Measurements from ENCODE around the gene ZNF593OS. TPM values are rescaled to one million over a fixed set of nuclear protein-coding genes. Genes with fewer than 3 reads are reported as not detected.

The ZNF593OS gene
- polyA plus RNA-seq, 3 donors, result 1.0 to 1.9 (median 1.0) TPM

DNA sequence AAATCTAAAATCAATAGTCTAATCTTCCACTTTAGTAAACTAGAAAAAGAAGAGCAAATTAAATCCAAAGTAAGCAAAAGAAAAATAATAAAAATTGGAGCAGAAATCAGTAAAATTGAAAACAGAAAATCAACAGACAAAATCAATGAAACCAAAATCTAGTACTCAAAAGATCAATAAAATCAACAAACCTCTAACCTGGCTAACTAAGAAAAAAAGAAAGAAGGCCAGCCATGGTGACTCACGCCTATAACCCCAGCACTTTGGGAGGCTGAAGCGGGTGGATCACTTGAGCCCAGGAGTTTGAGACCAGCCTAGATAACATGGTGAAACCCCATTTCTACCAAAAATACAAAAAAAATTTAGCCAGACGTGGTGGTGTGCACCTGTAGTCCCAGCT lies 37.2 kb downstream of the ZNF593OS start:
- DNase-seq (ENCODE audit: extremely low read depth in 1 of 11, low read depth in 9 of 11, low spot score in 4 of 11), result no peak

GRCh38 chr1:26132834-26133167 lies 38.8 kb downstream of the ZNF593OS start:
- no peak for DNase-seq (ENCODE audit: extremely low read depth in 1 of 11, low read depth in 9 of 11, low spot score in 4 of 11)

- no peak for DNase-seq (ENCODE audit: extremely low read depth in 1 of 11, low read depth in 9 of 11, low spot score in 4 of 11)
These were observed 39.4 kb downstream of the ZNF593OS start for GRCh38 chr1:26132128-26132833.

DNA sequence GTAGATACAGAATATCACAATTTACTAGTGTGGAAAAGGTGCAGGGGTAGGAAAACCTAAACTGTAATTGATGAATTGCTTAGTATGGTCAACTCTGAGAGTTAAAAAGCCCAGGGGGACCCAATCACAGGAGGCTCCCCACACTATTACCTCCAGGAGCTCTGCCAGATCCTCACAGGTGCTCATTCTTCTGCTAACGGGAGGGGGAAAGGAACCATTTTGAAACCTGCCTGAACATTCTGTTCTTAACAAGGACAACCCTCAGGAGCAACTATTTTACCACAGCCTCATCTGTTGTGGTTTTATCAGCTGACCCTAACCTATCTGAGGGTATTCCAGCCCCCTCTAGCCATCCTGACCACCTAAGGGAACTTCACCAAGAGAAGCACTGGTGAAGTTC lies 40.9 kb downstream of the ZNF593OS start:
- no peak for DNase-seq (ENCODE audit: extremely low read depth in 1 of 11, low read depth in 9 of 11, low spot score in 4 of 11)

DNA sequence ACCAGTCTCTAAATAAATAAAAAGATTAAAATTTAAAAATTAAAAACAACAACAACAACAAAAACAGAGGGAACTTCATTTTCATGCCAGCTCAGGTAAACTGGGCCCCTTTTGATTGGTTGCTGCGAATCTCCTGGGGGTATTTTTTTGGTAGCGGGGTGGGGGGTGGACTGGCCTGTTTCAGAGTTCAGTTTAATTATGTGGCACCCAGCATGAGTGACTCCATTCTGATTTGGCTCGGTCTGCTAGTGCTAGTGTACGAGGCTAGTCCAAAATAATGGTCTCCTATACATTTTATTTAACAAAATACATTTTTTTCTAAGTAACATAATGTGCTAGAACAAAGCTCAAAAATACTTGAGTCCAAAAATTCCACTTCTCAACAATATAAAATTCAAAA lies 41.9 kb downstream of the ZNF593OS start:
- DNase-seq (ENCODE audit: extremely low read depth in 1 of 11, low read depth in 9 of 11, low spot score in 4 of 11), result no peak

GRCh38 chr1:26127235-26128163 lies 44.1 kb downstream of the ZNF593OS start:
- DNase-seq (ENCODE audit: extremely low read depth in 1 of 11, low read depth in 9 of 11, low spot score in 4 of 11), result no peak

GRCh38 chr1:26126321-26127084 lies 45.1 kb downstream of the ZNF593OS start:
- no peak for DNase-seq (ENCODE audit: extremely low read depth in 1 of 11, low read depth in 9 of 11, low spot score in 4 of 11)

- no peak for DNase-seq (ENCODE audit: extremely low read depth in 1 of 11, low read depth in 9 of 11, low spot score in 4 of 11)
These were observed 45.7 kb downstream of the ZNF593OS start for GRCh38 chr1:26125946-26126320.

GRCh38 chr1:26125382-26125781 lies 46.2 kb downstream of the ZNF593OS start:
- DNase-seq (ENCODE audit: extremely low read depth in 1 of 11, low read depth in 9 of 11, low spot score in 4 of 11), result no peak

DNA sequence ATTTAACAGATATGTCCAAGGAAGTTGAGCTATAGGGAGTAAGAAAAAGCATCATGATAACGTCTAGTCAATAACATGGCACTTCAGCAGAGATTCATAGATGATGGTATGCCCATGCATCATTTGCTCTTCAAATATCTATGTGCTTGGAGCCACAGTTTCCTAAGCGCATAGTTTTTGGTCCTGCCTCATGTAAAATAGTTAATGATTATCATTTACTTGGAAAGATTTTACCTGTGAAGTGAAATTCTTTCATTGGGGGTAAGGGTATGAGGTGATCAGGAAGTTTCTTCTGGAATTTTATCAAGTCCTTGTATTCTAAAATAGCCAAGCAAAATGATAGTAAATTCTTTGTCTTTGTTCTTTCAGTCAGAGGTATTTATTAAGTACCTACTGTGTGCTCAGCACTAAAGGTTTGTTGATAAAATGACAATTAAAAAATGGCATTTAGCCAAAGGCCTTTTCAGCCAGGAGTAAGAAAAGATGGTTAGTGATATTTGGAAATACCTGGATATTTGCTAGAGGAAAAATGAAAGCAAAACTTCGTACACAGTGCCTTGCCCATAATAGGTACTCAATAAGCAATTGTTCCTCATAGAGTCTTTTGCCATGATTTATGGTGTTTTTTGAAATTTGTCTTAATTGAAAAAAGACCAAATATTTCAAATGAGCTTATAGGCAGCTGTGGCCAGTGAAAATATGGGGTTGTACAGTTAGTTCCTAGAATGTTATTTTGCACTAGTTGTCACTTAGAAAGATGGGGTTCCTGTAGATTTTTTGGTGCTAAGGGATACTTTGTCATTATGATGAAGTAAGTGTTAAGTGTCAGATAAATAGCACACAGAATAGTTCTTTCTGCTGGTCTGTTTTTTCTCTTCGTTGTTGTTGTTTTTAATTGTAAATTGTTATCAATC lies 47.0 kb downstream of the ZNF593OS start:
- DNase-seq (ENCODE audit: extremely low read depth in 1 of 11, low read depth in 9 of 11, low spot score in 4 of 11), result no peak

GRCh38 chr1:26122988-26123973 lies 48.4 kb downstream of the ZNF593OS start:
- no peak for DNase-seq (ENCODE audit: extremely low read depth in 1 of 11, low read depth in 9 of 11, low spot score in 4 of 11)

DNA sequence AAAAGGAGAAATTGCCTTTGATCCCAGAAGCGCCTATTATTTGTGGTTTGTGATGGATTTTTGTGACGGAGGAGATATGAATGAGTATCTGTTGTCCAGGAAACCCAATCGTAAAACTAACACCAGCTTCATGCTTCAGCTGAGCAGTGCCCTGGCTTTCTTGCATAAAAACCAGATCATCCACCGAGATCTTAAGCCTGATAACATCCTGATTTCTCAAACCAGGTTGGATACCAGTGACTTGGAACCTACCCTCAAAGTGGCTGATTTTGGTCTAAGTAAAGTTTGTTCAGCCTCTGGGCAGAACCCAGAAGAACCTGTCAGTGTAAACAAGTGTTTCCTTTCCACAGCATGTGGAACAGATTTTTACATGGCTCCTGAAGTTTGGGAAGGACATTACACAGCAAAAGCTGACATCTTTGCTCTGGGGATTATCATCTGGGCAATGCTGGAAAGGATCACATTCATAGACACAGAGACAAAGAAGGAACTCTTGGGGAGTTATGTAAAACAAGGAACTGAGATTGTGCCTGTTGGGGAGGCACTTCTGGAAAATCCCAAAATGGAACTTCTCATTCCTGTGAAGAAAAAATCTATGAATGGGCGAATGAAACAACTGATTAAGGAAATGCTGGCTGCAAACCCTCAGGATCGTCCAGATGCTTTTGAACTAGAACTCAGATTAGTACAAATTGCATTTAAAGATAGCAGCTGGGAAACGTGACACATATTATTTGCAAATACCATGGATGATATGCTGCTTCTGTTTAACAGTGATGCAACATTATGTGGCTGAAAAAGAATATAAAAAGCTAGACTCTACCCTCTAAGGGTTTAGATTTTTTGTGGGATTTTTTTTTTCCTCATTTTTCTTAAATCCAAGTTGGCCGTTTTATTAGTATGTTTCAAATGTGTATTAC lies 49.5 kb downstream of the ZNF593OS start:
- no peak for DNase-seq (ENCODE audit: extremely low read depth in 1 of 11, low read depth in 9 of 11, low spot score in 4 of 11)

GRCh38 chr1:26119892-26120608 lies 51.6 kb downstream of the ZNF593OS start:
- no peak for DNase-seq (ENCODE audit: extremely low read depth in 1 of 11, low read depth in 9 of 11, low spot score in 4 of 11)
